Measurements from ENCODE around the gene SYNC. TPM values are rescaled to one million over a fixed set of nuclear protein-coding genes. Genes with fewer than 3 reads are reported as not detected.

The SYNC gene
- total RNA-seq, result 7.6 and 9.0 TPM in 2 replicates
- 6.8 and 6.9 TPM in 2 replicates for polyA plus RNA-seq

DNA sequence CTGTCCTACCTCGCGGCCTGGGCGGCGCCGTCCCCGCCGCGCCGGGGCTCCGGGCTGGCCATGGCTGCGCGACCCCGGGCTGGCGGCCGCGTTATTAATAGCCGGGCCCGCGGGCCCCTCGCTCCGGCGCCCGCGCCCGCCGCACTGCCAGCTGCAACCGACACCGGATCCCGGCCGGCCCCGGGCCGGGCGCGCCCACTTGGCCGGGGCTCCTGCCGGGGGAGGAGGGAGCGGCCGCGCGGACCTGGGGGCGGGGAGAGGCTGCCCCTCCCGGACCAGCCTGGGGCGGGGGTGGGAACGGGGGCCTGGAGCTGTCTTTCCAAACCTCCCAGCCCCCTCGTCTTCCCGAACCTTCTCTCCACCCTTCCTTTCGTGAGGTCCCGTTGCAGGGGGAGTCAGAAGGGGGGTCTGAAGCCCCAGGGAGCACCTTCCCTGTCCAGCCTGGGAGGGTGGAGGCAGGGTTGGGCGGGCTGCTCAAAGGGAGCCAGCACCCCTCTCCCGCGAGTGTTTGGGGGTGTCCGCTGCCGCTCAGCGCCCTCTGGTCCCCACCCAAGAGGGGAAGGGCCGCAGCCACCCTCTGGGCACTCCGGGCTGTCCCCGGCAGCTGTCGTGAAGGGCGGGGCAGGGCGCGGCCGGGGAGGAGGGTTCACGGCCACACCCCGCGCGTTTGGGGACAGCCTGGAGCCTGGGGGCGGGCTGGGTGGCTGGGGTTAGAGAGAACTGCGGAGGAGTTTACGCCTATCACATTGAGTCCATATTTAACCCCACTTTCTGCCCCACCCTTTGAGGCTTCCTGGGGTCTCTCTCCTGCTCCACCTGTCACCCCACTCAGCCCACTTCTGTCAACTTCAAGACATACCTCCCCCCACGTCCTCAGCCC is at the start of gene SYNC:
SYNC (minus strand) TSS at position 172 of the 880 bp plus-strand sequence; CDS start at position 62, 110 bp downstream.
- H4K20me1 ChIP-seq (ENCODE audit: insufficient read depth, poor library complexity, severe bottlenecking), result no peaks in the 10 kb centered on the region
- H3K4me3 ChIP-seq, result peak within 1 kb of the TSS; percentile 65
- no peaks in the 10 kb centered on the region for H3K36me3 ChIP-seq (replicated peaks; ENCODE audit: insufficient read depth, low read depth)
- no peaks in the 10 kb centered on the region for H3K9me3 ChIP-seq (ENCODE audit: low read depth)
- peak within 1 kb of the TSS; percentile 94 for H3K27ac ChIP-seq
- peaks cover 33% of the 10 kb centered on the region for H3K4me1 ChIP-seq (ENCODE audit: insufficient read depth)
- no peaks in the 10 kb centered on the region for H3K79me2 ChIP-seq
- TF ChIP-seq EZH2 (IDR thresholded peaks at IDR 0.05; ENCODE audit: borderline replicate concordance), result no peak
- TF ChIP-seq, protein P1, sequence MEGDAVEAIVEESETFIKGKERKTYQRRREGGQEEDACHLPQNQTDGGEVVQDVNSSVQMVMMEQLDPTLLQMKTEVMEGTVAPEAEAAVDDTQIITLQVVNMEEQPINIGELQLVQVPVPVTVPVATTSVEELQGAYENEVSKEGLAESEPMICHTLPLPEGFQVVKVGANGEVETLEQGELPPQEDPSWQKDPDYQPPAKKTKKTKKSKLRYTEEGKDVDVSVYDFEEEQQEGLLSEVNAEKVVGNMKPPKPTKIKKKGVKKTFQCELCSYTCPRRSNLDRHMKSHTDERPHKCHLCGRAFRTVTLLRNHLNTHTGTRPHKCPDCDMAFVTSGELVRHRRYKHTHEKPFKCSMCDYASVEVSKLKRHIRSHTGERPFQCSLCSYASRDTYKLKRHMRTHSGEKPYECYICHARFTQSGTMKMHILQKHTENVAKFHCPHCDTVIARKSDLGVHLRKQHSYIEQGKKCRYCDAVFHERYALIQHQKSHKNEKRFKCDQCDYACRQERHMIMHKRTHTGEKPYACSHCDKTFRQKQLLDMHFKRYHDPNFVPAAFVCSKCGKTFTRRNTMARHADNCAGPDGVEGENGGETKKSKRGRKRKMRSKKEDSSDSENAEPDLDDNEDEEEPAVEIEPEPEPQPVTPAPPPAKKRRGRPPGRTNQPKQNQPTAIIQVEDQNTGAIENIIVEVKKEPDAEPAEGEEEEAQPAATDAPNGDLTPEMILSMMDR (IDR thresholded peaks at IDR 0.05; ENCODE audit: poor library complexity), result no peak
- TF ChIP-seq EZH2phosphoT487 (IDR thresholded peaks at IDR 0.05; ENCODE audit: low read depth, severe bottlenecking, unreplicated experiment), result no peak
- H2AFZ ChIP-seq, result peak within 1 kb of the TSS; percentile 92
- DNase-seq (ENCODE audit: low spot score), result peak; percentile 68
- peak within 1 kb of the TSS; percentile 100 for H3K4me2 ChIP-seq
- H3K27me3 ChIP-seq, result no peaks in the 10 kb centered on the region
- under 1% methylated on average over 23 of the region's 70 CpGs for WGBS (ENCODE audit: low lambda C conversion rate, missing lambda C conversion rate)
- no peaks in the 10 kb centered on the region for H3K9me2 ChIP-seq (replicated peaks; ENCODE audit: insufficient read depth)

DNA sequence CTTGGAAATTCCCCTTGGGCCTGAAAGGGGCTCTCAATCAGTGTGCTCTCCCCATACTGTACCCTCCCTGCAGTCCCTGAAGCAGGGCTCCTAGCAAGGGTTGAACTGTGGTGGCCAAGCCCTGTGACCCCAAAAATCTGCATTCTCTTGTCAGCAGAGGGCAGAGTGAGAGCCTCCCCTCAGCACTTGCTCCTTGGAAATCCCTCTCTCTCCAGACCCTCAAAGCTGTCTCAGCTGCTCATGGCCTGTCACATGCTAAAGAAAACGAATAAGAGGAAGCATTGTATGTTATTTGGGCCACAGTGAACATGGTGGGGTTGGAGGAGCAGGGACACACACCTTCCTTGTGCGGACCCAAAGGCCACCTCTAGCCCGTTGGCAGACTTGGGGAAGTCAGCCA is 47.2 kb upstream of the SYNC start:
- Histone ChIP-seq H3K9me3 (ENCODE audit: low read depth) (no peaks in the 10 kb centered on the region), H3K4me3 (no peak overlapping the region), H3K36me3 (replicated peaks; ENCODE audit: insufficient read depth, low read depth) (no peaks in the 10 kb centered on the region), H3K27me3 (no peaks in the 10 kb centered on the region), H4K20me1 (ENCODE audit: insufficient read depth, poor library complexity, severe bottlenecking) (peaks cover 24% of the 10 kb centered on the region), H3K4me1 (ENCODE audit: insufficient read depth) (peaks cover 4% of the 10 kb centered on the region), H3K4me2 (no peak overlapping the region), H3K27ac (no peak overlapping the region), H2AFZ (no peak overlapping the region), H3K79me2 (peaks cover 92% of the 10 kb centered on the region), H3K9me2 (replicated peaks; ENCODE audit: insufficient read depth) (no peaks in the 10 kb centered on the region)
- no peak for DNase-seq (ENCODE audit: low spot score)
- TF ChIP-seq, protein P1 (IDR thresholded peaks at IDR 0.05; ENCODE audit: poor library complexity), result no peak
- TF ChIP-seq EZH2phosphoT487 (IDR thresholded peaks at IDR 0.05; ENCODE audit: low read depth, severe bottlenecking, unreplicated experiment) (no peak), EZH2 (IDR thresholded peaks at IDR 0.05; ENCODE audit: borderline replicate concordance) (no peak)
- 76% methylated on average over 3 of the region's 3 CpGs for WGBS (ENCODE audit: low lambda C conversion rate, missing lambda C conversion rate)

DNA sequence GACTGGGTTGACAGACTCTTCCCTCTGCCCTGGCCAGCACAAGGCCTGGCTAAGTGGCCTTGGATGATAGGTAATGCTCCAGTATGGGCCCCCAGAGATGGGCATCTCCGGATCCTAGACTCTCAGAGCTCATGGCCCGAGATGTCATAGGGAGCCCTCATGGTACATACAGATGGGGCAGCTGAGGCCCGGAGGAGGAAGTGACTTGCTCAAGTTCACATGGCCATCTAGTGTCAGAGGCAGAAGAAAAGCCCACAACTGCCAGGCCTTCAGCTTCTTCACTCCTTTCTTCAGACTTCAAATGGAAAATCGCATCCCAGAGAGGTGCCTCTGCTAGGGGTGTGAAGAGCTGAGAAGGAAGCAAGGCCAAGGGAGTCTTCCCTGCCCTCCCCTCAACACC is 46.8 kb upstream of the SYNC start:
- Histone ChIP-seq H3K27me3 (no peaks in the 10 kb centered on the region), H3K4me1 (ENCODE audit: insufficient read depth) (peaks cover 8% of the 10 kb centered on the region), H4K20me1 (ENCODE audit: insufficient read depth, poor library complexity, severe bottlenecking) (peaks cover 24% of the 10 kb centered on the region), H3K9me3 (ENCODE audit: low read depth) (no peaks in the 10 kb centered on the region), H3K36me3 (replicated peaks; ENCODE audit: insufficient read depth, low read depth) (no peaks in the 10 kb centered on the region), H3K4me2 (no peak overlapping the region), H2AFZ (no peak overlapping the region), H3K79me2 (peaks cover 92% of the 10 kb centered on the region), H3K4me3 (no peak overlapping the region), H3K27ac (no peak overlapping the region), H3K9me2 (replicated peaks; ENCODE audit: insufficient read depth) (no peaks in the 10 kb centered on the region)
- DNase-seq (ENCODE audit: low spot score), result no peak
- TF ChIP-seq EZH2phosphoT487 (IDR thresholded peaks at IDR 0.05; ENCODE audit: low read depth, severe bottlenecking, unreplicated experiment) (no peak), EZH2 (IDR thresholded peaks at IDR 0.05; ENCODE audit: borderline replicate concordance) (no peak)
- TF ChIP-seq, protein P1 (IDR thresholded peaks at IDR 0.05; ENCODE audit: poor library complexity), result no peak
- 92% methylated on average over 4 of the region's 4 CpGs for WGBS (ENCODE audit: low lambda C conversion rate, missing lambda C conversion rate)
